CD4-positive, alpha-beta T cell treated with Interleukin-4 for 4 hours (primary cell): ENCODE data around the gene KDM1B.

Experiments
- DNase-seq: peaks from one replicate; pipeline ENCODE4 v3.0.0-alpha.2; 2020

The KDM1B gene

GRCh38 chr6:18264219-18264922, 109.1 kb downstream of the KDM1B start, which contains the start of gene DEK:
DEK (minus strand) TSS chr6:18264530; CDS start chr6:18263987, 543 bp downstream.
- peak; percentile 85 for DNase-seq

DNA sequence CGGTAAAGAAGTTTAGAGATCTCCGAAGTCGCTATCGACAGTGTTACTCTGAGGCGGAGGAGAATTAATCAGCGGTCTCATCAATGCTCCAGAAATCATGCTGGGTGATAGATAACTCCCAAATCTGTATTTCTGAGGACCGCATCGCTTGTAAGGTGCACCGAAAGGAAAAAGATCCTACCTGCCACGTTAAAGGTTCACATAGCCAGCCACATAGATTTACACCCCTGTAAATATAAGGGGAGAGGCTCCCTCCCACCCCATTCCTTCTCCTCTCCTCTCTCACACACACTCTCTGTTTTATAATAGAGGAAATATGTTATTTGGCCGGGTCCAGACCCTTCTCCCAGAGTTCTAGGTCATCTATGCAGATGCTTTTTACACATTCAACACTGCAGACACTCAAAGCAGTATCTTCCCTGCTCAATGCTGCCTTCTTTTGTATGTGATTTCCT, 109.7 kb downstream of the KDM1B start:
- DNase-seq: no peak

- DNase-seq: no peak
These were observed 110.7 kb downstream of the KDM1B start for GRCh38 chr6:18265787-18266522.

- DNase-seq: no peak
These were observed 111.3 kb downstream of the KDM1B start for GRCh38 chr6:18266523-18266912.

DNA sequence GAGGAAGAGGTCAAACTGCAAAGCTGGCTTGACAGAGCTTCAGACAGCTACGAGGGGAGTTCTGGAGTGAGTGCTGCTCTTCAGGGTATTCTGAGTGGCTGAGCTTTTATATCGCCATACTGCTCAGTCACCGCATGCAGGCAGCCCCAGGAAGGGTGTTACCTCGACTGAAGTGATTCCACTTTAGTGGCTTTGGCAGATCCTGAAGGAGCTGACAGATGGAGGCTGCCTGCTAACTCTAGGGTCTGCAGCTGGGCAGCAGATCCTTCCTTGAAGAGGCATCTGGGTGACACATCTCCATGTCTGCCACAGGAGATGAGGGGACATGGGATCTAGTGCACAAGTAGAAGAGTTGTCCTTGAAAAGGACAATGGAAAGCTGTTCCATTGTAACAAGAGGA, 112.8 kb downstream of the KDM1B start:
- DNase-seq: no peak

DNA sequence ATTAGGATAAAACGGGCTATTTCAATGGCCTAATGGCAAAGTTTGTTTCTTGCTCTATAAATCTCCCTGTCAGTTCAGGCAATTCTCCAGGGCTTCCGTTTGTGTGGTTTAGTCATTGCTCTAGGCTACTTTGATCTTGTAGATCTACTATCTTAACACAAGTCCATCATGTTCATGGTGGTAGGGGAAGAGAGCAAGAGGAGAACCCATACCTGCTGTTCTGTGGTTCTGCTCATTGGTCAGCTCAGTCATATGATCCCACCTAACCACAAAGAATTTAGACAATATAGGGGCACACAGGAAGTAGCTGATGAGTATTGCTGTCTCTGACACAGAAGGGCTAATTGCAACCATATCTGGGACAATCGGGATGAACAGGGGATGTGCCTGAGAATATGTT, 114.0 kb downstream of the KDM1B start:
- DNase-seq: peak; percentile 13

DNA sequence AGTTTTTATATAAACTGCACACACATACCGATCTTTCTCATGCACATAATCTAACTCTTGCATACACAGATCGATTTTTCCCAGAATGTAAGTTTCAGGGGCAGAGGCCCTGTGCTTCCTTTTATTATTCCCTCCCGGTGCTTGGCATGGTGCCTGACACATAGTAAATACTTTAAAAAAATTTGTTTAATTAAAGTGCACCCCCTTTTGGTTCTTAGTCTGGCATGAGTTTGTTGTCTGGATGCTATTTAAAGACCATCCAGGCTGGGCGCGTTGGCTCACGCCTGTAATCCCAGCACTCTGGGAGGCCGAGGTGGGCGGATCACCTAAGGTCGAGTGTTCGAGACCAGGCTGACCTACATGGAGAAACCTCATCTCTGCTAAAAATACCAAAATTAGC, 114.5 kb downstream of the KDM1B start:
- no peak for DNase-seq

- DNase-seq: no peak
These were observed 115.0 kb downstream of the KDM1B start for GRCh38 chr6:18270216-18270615.
